Stimulated activated CD4-positive, alpha-beta T cell treated with anti-CD3 and anti-CD28 coated beads, Interleukin-1b, Interleukin-23, amount 100 ng/mL, for 4 hours (primary cell): Measurements from ENCODE around the gene ARID3C.

Source experiments
- DNase-seq, 2 donors: peaks; one replicate each; pipeline ENCODE4 v3.0.0-alpha.2; 2020; ENCODE audit warnings: low read depth in 2 of 2

The ARID3C gene

DNA sequence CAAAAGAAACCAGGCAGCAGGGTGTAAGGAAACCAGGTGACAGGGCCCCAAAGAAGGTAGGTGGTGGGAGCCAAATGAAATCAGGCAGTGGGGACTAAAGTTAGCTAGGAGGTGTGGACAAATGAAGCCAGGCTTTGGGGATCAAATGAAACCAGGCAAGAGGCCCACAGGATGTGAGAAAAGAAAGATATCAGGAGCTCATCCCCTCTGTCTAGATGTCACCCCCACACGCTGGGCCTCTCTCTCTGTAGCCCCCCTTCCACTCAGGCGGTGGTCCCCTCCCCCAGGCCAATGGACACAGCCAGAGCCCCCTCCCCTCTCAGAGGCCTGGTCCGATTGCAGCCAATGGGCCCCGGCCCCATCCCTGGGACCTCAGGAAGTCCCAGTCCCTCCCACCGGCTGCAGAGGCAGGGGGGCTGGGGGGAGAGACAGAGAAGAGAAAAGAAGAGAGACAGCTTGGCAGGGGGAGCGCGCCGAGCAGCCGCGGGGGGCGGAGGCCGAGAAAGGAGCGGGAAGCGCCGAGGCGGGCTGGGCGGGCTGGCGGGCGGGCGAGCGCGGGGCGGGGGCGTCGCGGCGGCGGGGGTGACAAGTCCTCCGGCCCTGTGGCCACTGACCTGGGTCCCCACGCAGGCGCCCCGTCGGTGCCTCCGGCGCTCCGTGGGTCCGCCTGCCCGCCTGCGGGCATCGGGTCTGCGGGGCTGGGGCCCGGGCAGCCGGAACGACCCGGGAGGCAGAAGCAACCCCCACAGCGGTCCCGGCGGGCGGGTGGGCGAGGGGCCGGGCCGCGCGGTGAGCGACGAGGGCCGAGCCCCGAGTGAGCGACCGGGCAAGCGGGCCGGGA is 51.2 kb downstream of the ARID3C start:
- DNase-seq: no peak

DNA sequence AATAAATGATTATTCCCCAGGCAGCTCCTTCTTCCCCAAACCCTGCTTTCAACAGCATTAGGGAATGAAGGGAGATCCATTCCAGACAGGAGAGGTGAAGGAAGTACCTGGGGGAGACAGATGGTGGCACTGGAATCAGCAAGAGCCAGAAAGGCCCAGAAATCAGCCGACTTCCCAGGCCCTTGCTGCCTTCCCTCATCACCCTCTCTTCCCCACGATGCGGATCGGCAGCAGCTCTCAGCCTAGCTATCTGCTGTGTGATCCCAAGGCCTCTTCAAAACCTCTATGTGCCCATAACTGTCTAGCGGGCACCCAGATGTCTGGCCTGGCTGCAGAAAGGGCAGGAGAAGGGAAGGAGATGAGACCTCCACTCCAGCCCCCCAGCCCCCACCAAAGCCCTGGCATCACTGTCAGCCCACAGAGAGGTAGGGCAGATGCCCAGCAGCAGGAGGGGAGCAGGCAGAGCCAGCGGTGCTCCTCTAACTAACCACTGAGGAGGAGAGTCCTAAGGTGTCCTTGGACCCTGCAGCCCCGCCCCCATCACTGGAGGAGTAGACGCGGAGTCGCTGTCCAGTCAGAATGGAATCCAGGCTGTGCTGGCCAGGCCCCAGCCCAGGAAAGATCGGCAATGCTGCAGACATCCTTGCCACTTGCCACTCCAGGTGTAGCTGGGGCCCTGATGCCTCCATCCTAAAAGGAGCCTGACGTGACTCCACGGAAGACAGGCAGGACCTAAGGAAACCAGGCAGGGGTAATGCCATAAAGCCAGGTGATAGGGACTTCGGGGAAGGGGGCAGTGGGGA is 52.1 kb downstream of the ARID3C start:
- no peak for DNase-seq

- no peak for DNase-seq
These were observed 52.8 kb downstream of the ARID3C start for GRCh38 chr9:34575862-34576596.

DNA sequence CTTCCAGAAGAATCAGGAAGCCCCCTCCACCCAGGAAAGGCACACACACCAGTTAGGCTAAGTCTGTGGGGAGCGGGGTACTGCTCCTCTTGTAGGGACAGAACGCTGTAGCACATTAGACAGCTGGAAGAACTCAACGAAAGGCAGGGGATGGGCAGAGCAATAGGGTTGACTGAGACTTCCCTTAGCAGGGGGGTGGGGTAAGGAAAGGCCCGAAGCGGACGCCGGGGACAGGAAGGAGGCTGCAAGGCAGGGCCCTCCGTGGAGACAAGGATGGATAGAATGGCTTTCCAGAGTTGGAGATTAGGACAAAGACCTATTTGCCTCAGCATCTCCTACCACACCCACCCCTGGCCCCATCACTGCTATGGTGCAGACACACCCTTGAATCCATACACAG is 53.6 kb downstream of the ARID3C start:
- DNase-seq: no peak

- no peak for DNase-seq
These were observed 54.3 kb downstream of the ARID3C start for GRCh38 chr9:34574571-34574970.

DNA sequence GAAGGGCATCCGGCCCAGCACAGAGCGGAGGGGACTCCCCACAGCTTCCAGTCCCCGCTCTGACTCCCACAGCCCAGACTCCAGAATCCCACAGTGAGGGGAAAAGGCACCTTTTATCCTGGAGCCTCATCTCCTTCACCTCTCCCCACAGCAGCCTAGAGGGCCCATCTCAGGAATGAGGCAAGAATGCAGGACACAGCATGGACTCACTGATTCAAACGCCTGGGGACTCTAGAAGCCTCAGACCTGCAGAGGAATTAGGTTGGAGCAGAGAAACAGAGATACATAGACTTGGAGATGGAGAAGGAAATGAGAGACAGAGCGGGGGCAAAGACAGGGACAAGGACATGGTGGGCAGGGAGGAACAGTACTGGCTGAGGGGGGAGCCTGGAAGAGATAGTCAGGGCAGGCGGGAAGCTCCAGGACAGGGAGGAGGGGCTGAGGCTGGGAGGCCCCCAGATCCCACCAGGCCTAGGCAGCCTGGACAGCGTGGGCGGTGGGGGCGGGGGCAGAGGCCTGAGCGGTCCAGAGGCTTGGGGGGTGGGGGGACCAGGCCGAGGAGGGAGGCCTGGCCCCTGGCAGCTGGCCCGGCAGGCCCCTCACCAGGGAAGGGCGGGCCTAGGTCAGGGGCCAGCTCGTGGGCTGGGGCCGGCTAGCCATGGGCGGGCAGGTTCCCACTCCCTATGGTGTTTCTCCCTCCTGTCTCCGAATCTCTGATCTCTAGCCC is 55.1 kb downstream of the ARID3C start:
- no peak for DNase-seq

DNA sequence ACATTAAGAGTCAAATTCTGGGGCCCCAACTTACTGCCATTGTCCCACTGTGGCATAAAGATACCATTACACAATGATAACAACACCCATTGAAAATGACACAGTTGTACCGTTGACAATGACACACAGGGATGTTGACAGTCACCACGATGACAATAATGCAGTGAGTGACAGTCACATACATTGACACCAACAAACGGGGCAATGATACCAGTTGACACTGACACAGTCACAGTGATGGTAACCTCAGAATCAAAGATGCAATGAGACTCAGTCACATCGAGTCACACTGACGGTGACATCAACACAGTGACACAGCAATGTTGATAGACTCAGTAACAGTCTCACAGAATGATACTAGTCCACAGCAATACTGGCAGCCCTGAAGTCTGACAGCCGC is 56.2 kb downstream of the ARID3C start:
- no peak for DNase-seq

DNA sequence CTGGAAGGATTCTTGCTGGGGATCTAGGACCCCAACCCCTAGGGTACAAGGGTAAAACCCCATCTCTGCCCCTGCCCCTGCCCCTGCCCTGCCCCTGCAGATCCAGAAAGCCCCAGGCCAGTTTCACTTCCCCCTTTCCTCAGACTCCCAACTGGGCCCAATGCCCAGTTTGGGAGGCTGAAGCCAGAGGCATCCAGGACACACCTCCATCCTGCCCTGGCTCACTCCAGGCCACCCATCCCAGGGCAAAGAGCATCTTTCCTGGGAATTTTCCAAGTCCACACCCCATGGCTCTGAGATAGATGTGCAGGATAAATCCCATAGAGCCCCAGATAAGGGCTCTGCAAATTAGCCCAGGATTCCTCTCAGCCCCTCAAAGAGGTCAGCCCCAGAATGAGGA is 56.8 kb downstream of the ARID3C start:
- no peak for DNase-seq

DNA sequence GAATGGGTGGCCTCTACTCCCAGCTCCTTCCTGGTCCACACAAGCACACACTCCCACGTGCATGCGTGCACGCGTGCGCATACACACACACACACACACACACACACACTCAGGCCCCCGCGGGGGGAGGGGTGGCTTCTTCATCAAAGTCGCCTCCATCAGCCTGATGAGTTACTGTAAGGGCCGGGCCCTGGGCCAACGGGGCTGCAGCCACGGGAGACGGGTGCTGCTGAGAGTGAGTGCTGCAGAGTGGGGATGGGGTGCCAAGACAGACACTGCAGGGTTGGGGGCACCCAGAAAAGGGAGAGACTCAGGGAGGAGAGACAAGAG is 57.4 kb downstream of the ARID3C start:
- DNase-seq: no peak
